ENCODE measurements around the gene CIB1. TPM values are rescaled to one million over a fixed set of nuclear protein-coding genes. Genes with fewer than 3 reads are reported as not detected.
"Not testable (repeated sequence)": the region's sequence is repeated elsewhere in the genome, so short reads cannot be mapped to it uniquely, and the experiment has no call there.

Gene CIB1
- total RNA-seq (10 to 100 TPM; 95.2 to 98.2 TPM), polyA plus RNA-seq (100 to 1,000 TPM; 259 to 345 TPM)

GRCh38 chr15:90233387-90234095 lies at the start of gene CIB1:
CIB1 (minus strand) TSS chr15:90233941; CDS start chr15:90233885, 56 bp downstream.
- peak within 1 kb of the TSS; percentile 81 to 100 for H3K4me3 ChIP-seq (ENCODE audit: low read length in 2 of 2)
- H3K4me3 Mint-ChIP-seq, result peak within 1 kb of the TSS; percentile 89 to 96 (median 94)
- H3K27ac ChIP-seq (ENCODE audit: low read depth, low read length), result peak within 1 kb of the TSS; percentile 96
- POLR2A ChIA-PET (ENCODE audit: partially characterized antibody), result interaction anchor here (0.6 to 7.4 kb wide), 36 partner anchors 10 to 1145 kb away, joined by 3 to 150 read pairs (median 4); partner anchors contain the start of genes ABHD2, AP3S2, BLM and HDDC3
- peaks cover 53% of the 10 kb centered on the region for H3K4me1 ChIP-seq (ENCODE audit: insufficient read depth, low read length)
- no peaks in the 10 kb centered on the region for H3K27me3 ChIP-seq (ENCODE audit: insufficient read depth, low read length)
- peak within 1 kb of the TSS; percentile 95 to 100 (median 100) for H3K27ac Mint-ChIP-seq
- CTCF ChIA-PET (ENCODE audit: partially characterized antibody), result interaction anchor here (0.9 to 4.6 kb wide), 13 partner anchors 12 to 699 kb away, joined by 3 to 22 read pairs (median 4); partner anchors contain the start of genes NGRN and SEMA4B
- H3K36me3 Mint-ChIP-seq, result peaks cover 32 to 52% of the 10 kb centered on the region in 2 donors
- H3K4me1 Mint-ChIP-seq, result peaks cover 36 to 61% (median 48%) of the 10 kb centered on the region in 4 donors
- no peaks in the 10 kb centered on the region for H3K9me3 ChIP-seq (ENCODE audit: control insufficient read depth in 1 of 2, low read length in 2 of 2)
- peaks cover 0 to 4% (median 0%) of the 10 kb centered on the region in 8 donors for H3K9me3 Mint-ChIP-seq
- peak; percentile 96 to 98 (median 96) for DNase-seq
- H3K36me3 ChIP-seq (ENCODE audit: insufficient read depth, low read length), result peaks cover 26% of the 10 kb centered on the region
- no peaks in the 10 kb centered on the region for H3K27me3 Mint-ChIP-seq
- intact Hi-C loops (cut with micrococcal nuclease), result loop anchor here (1.0 to 5.0 kb wide), 6 partner anchors 16 to 697 kb away; partner anchors contain the start of genes AP3S2, IDH2, IQGAP1 and NGRN

GRCh38 chr15:90281637-90282036 lies 47.9 kb upstream of the CIB1 start:
- CTCF ChIA-PET (ENCODE audit: partially characterized antibody), result interaction anchor here (0.7 kb wide), 1 partner anchor 170 kb away, joined by 3 read pairs; no protein-coding TSS in a partner anchor
- not testable (repeated sequence) for H3K36me3 Mint-ChIP-seq

DNA sequence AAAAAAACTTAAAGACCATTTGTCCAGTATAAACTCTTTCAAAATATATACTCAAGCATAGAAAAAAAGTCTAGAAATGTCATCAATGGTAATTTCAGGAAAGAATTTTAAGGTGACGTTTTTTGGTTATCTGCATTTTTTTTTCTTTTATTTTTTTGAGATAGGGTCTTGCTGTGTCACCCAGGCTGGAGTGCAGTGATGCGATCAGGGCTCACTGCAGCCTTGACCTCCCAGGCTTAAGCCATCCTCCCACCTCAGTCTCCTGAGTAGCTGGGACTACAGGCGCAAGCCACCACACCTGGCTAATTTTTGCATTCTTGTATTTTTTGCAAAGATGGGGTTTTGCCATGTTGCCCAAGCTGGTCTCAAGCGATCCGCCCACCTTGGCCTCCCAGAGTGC lies 47.0 kb upstream of the CIB1 start:
- DNase-seq; H3K4me1 Mint-ChIP-seq; H3K9me3 ChIP-seq (ENCODE audit: control insufficient read depth in 1 of 2, low read length in 2 of 2); H3K27me3 ChIP-seq (ENCODE audit: insufficient read depth, low read length); H3K4me3 ChIP-seq (ENCODE audit: low read length in 2 of 2); H3K36me3 ChIP-seq (ENCODE audit: insufficient read depth, low read length); H3K4me1 ChIP-seq (ENCODE audit: insufficient read depth, low read length); H3K9me3 Mint-ChIP-seq; H3K27ac Mint-ChIP-seq; H3K27ac ChIP-seq (ENCODE audit: low read depth, low read length); H3K36me3 Mint-ChIP-seq; H3K4me3 Mint-ChIP-seq; POLR2A ChIA-PET (ENCODE audit: partially characterized antibody); H3K27me3 Mint-ChIP-seq; intact Hi-C loops (cut with micrococcal nuclease): not testable (repeated sequence)
- CTCF ChIA-PET (ENCODE audit: partially characterized antibody), result interaction anchor here (1.3 kb wide), 1 partner anchor 12 kb away, joined by 4 read pairs; no protein-coding TSS in a partner anchor

More at GRCh38 chr15:90281637-90282036, 47.9 kb upstream of the CIB1 start:
- H3K4me1 ChIP-seq (ENCODE audit: insufficient read depth, low read length); H3K4me1 Mint-ChIP-seq; H3K9me3 ChIP-seq (ENCODE audit: control insufficient read depth in 1 of 2, low read length in 2 of 2); H3K27ac ChIP-seq (ENCODE audit: low read depth, low read length); H3K27me3 Mint-ChIP-seq; H3K27me3 ChIP-seq (ENCODE audit: insufficient read depth, low read length); DNase-seq; H3K36me3 ChIP-seq (ENCODE audit: insufficient read depth, low read length); H3K9me3 Mint-ChIP-seq; H3K4me3 ChIP-seq (ENCODE audit: low read length in 2 of 2); H3K4me3 Mint-ChIP-seq; intact Hi-C loops (cut with micrococcal nuclease); H3K27ac Mint-ChIP-seq: not testable (repeated sequence)
- POLR2A ChIA-PET (ENCODE audit: partially characterized antibody), result interaction anchor here (0.7 to 1.0 kb wide), 2 partner anchors 47 to 48 kb away, joined by 3 to 4 read pairs; partner anchors contain the start of gene CIB1

GRCh38 chr15:90278467-90278866 lies 44.7 kb upstream of the CIB1 start:
- DNase-seq; H3K27me3 Mint-ChIP-seq; POLR2A ChIA-PET (ENCODE audit: partially characterized antibody); H3K4me3 ChIP-seq (ENCODE audit: low read length in 2 of 2); H3K4me3 Mint-ChIP-seq; H3K9me3 Mint-ChIP-seq; H3K9me3 ChIP-seq (ENCODE audit: control insufficient read depth in 1 of 2, low read length in 2 of 2); H3K27ac ChIP-seq (ENCODE audit: low read depth, low read length); intact Hi-C loops (cut with micrococcal nuclease); H3K27me3 ChIP-seq (ENCODE audit: insufficient read depth, low read length); CTCF ChIA-PET (ENCODE audit: partially characterized antibody); H3K36me3 ChIP-seq (ENCODE audit: insufficient read depth, low read length); H3K4me1 Mint-ChIP-seq; H3K4me1 ChIP-seq (ENCODE audit: insufficient read depth, low read length): not testable (repeated sequence)
- H3K36me3 Mint-ChIP-seq, result peaks cover 14 to 16% of the 10 kb centered on the region in 2 donors
- peak overlapping the region in 1 of 7 donors; percentile 25 for H3K27ac Mint-ChIP-seq

DNA sequence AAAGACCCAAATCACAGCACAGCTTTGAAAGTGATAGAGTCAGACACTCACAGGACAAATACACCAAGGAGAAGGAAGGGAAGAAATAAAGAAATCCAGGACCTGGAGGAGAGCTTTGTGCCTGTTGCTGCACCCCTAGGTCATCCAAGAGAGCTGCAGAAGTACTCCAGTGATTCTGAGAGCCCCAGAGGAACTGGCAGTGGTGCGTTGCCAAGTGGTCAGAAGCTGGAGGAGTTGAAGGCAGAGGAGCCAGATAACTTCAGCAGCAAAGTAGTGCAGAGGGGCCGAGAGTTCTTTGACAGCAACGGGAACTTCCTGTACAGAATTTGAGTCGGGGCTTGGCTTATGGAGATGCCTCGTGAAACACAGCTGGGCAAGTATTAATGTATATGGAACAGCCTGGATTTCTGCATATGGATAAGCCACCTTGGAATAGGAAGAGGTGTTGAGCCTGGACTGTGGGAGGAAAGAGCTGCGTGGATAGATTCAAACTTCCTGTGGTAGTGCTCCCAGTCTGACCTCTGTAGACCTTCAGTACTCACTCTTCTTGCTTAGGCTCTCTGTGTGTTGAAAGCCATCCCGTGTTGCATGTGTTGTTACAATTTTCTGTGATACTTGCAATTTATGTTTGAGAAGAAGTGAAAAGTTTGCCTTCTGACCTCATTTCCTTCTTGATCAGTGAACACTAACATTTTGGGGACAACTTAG lies 37.9 kb upstream of the CIB1 start:
- H3K9me3 ChIP-seq (ENCODE audit: control insufficient read depth in 1 of 2, low read length in 2 of 2), result no peaks in the 10 kb centered on the region
- Mint-ChIP-seq H3K9me3 (no peaks in the 10 kb centered on the region), H3K27me3 (no peaks in the 10 kb centered on the region), H3K36me3 (peaks cover 49 to 72% of the 10 kb centered on the region in 2 donors), H3K4me3 (peak overlapping the region in 1 of 8 donors; percentile 8), H3K4me1 (peaks cover 31 to 61% (median 49%) of the 10 kb centered on the region in 4 donors), H3K27ac (peak overlapping the region in 6 of 7 donors; percentile 8 to 65 (median 46))
- H3K4me3 ChIP-seq (ENCODE audit: low read length in 2 of 2), result no peak overlapping the region
- ChIA-PET CTCF (ENCODE audit: partially characterized antibody) (interaction anchor here (1.1 to 2.5 kb wide), 4 partner anchors 11 to 112 kb away, joined by 3 to 11 read pairs (median 4); no protein-coding TSS in a partner anchor), POLR2A (ENCODE audit: partially characterized antibody) (interaction anchor here (0.7 kb wide), 1 partner anchor 70 kb away, joined by 3 read pairs; the partner anchor contains the start of gene SEMA4B)
- peaks cover 49% of the 10 kb centered on the region for H3K4me1 ChIP-seq (ENCODE audit: insufficient read depth, low read length)
- H3K27ac ChIP-seq (ENCODE audit: low read depth, low read length), result no peak overlapping the region
- no peaks in the 10 kb centered on the region for H3K27me3 ChIP-seq (ENCODE audit: insufficient read depth, low read length)
- intact Hi-C loops (cut with micrococcal nuclease), result no loop called here
- H3K36me3 ChIP-seq (ENCODE audit: insufficient read depth, low read length), result peaks cover 42% of the 10 kb centered on the region
- no peak for DNase-seq

GRCh38 chr15:90270502-90271150 lies 36.9 kb upstream of the CIB1 start:
- Mint-ChIP-seq H3K27me3 (no peaks in the 10 kb centered on the region), H3K36me3 (peaks cover 44 to 76% of the 10 kb centered on the region in 2 donors), H3K4me1 (peaks cover 34 to 71% (median 52%) of the 10 kb centered on the region in 4 donors), H3K27ac (peak overlapping the region; percentile 11 to 91 (median 76)), H3K9me3 (no peaks in the 10 kb centered on the region), H3K4me3 (peak overlapping the region in 5 of 8 donors; percentile 2 to 76 (median 8))
- Histone ChIP-seq H3K9me3 (ENCODE audit: control insufficient read depth in 1 of 2, low read length in 2 of 2) (no peaks in the 10 kb centered on the region), H3K27ac (ENCODE audit: low read depth, low read length) (no peak overlapping the region), H3K27me3 (ENCODE audit: insufficient read depth, low read length) (no peaks in the 10 kb centered on the region), H3K4me3 (ENCODE audit: low read length in 2 of 2) (no peak overlapping the region), H3K4me1 (ENCODE audit: insufficient read depth, low read length) (peaks cover 51% of the 10 kb centered on the region), H3K36me3 (ENCODE audit: insufficient read depth, low read length) (peaks cover 42% of the 10 kb centered on the region)
- intact Hi-C loops (cut with micrococcal nuclease), result no loop called here
- ChIA-PET CTCF (ENCODE audit: partially characterized antibody) (interaction anchor here (0.6 to 2.5 kb wide), 5 partner anchors 12 to 128 kb away, joined by 3 to 11 read pairs (median 4); no protein-coding TSS in a partner anchor), POLR2A (ENCODE audit: partially characterized antibody) (interaction anchor here (1.4 kb wide), 1 partner anchor 69 kb away, joined by 3 read pairs; the partner anchor contains the start of gene SEMA4B)
- no peak for DNase-seq

Measured in CD4-positive, alpha-beta memory T cell (primary cell).